ENCODE data around the gene IFT20.

IFT20 gene

DNA sequence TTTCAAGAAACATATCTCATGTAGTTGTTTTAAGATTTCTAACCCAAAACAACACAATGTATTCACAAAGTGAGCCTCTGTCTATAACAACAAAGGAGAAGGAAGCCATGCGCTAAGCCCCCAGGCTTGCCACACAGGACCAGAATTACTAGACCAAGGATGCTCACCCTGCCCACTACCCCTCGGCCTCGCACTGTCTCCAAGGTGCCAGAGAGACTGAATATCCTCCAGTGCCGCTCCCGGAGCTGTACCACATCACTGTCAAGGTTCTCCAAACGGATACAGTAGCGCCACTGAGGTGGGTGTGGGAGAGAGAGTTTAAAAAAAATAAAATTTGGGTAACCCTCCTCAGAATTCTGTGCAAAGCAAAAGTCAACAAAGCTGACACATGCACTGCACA, 15.0 kb upstream of the IFT20 start:
- H3K4me2 ChIP-seq (ENCODE audit: low read depth, low read length, poor library complexity, severe bottlenecking), result no peak overlapping the region
- no peak overlapping the region for H3K9ac ChIP-seq (ENCODE audit: low read depth, low read length, poor library complexity, severe bottlenecking)
- TF ChIP-seq, protein P1, sequence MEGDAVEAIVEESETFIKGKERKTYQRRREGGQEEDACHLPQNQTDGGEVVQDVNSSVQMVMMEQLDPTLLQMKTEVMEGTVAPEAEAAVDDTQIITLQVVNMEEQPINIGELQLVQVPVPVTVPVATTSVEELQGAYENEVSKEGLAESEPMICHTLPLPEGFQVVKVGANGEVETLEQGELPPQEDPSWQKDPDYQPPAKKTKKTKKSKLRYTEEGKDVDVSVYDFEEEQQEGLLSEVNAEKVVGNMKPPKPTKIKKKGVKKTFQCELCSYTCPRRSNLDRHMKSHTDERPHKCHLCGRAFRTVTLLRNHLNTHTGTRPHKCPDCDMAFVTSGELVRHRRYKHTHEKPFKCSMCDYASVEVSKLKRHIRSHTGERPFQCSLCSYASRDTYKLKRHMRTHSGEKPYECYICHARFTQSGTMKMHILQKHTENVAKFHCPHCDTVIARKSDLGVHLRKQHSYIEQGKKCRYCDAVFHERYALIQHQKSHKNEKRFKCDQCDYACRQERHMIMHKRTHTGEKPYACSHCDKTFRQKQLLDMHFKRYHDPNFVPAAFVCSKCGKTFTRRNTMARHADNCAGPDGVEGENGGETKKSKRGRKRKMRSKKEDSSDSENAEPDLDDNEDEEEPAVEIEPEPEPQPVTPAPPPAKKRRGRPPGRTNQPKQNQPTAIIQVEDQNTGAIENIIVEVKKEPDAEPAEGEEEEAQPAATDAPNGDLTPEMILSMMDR (conservative IDR thresholded peaks at IDR 0.05; ENCODE audit: low read length), result no peak
- no peak for TF ChIP-seq EZH2phosphoT487 (IDR thresholded peaks at IDR 0.05; ENCODE audit: borderline replicate concordance)
- H3K9me3 ChIP-seq (ENCODE audit: insufficient read depth, low read depth, low read length), result no peaks in the 10 kb centered on the region
- H3F3A ChIP-seq (ENCODE audit: low read depth), result no peaks in the 10 kb centered on the region
- H2AFZ ChIP-seq (ENCODE audit: low read length), result no peak overlapping the region
- H4K20me1 ChIP-seq (ENCODE audit: insufficient read depth, low read length, poor library complexity, severe bottlenecking), result no peaks in the 10 kb centered on the region
- no peaks in the 10 kb centered on the region for H3K4me1 ChIP-seq (ENCODE audit: insufficient read depth, low read length, poor library complexity, severe bottlenecking)
- H3K4me3 ChIP-seq (ENCODE audit: low read length, poor library complexity, severe bottlenecking), result no peak overlapping the region
- H3K79me2 ChIP-seq (ENCODE audit: insufficient read depth, low read length), result peaks cover 6% of the 10 kb centered on the region; the same call in 1 of the 2 replicates
- H3K27me3 ChIP-seq (ENCODE audit: insufficient read depth, low read length, poor library complexity, severe bottlenecking), result no peaks in the 10 kb centered on the region
- peaks cover 48% of the 10 kb centered on the region; the same call in 1 of the 2 replicates for H3K36me3 ChIP-seq (ENCODE audit: insufficient read depth, low read length)
- H3K9me2 ChIP-seq (replicated peaks; ENCODE audit: low read depth, low read length), result no peaks in the 10 kb centered on the region

DNA sequence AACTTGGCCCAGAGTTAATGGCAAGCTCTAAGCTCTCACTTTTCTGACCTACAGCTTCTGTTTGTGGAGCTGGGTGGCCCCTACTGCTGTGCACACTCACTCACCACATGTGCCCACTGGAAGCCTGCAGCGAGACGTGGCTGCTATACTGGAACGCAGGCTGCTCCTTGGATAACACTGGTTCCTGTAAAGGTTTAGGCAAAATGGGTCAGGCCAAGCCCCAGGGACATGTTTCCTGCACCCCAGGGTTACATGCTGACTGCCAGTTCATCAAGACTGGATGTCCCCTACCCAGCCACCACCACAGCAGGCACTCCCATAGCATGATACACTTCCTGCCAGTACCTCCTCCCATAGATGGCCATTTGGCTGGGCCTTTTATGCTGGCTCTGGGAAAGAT, 13.7 kb upstream of the IFT20 start:
- H3K9me3 ChIP-seq (ENCODE audit: insufficient read depth, low read depth, low read length), result no peaks in the 10 kb centered on the region
- no peak overlapping the region for H3K4me3 ChIP-seq (ENCODE audit: low read length, poor library complexity, severe bottlenecking)
- no peak overlapping the region for H3K9ac ChIP-seq (ENCODE audit: low read depth, low read length, poor library complexity, severe bottlenecking)
- no peak overlapping the region for H2AFZ ChIP-seq (ENCODE audit: low read length)
- no peaks in the 10 kb centered on the region for H3K4me1 ChIP-seq (ENCODE audit: insufficient read depth, low read length, poor library complexity, severe bottlenecking)
- no peak for TF ChIP-seq EZH2phosphoT487 (IDR thresholded peaks at IDR 0.05; ENCODE audit: borderline replicate concordance)
- TF ChIP-seq, protein P1 (conservative IDR thresholded peaks at IDR 0.05; ENCODE audit: low read length), result no peak
- no peaks in the 10 kb centered on the region for H3K9me2 ChIP-seq (replicated peaks; ENCODE audit: low read depth, low read length)
- no peaks in the 10 kb centered on the region for H3K27me3 ChIP-seq (ENCODE audit: insufficient read depth, low read length, poor library complexity, severe bottlenecking)
- H4K20me1 ChIP-seq (ENCODE audit: insufficient read depth, low read length, poor library complexity, severe bottlenecking), result no peaks in the 10 kb centered on the region
- no peaks in the 10 kb centered on the region for H3F3A ChIP-seq (ENCODE audit: low read depth)
- H3K36me3 ChIP-seq (ENCODE audit: insufficient read depth, low read length), result peaks cover 48% of the 10 kb centered on the region; the same call in 1 of the 2 replicates
- no peak overlapping the region for H3K4me2 ChIP-seq (ENCODE audit: low read depth, low read length, poor library complexity, severe bottlenecking)
- H3K79me2 ChIP-seq (ENCODE audit: insufficient read depth, low read length), result no peaks in the 10 kb centered on the region

DNA sequence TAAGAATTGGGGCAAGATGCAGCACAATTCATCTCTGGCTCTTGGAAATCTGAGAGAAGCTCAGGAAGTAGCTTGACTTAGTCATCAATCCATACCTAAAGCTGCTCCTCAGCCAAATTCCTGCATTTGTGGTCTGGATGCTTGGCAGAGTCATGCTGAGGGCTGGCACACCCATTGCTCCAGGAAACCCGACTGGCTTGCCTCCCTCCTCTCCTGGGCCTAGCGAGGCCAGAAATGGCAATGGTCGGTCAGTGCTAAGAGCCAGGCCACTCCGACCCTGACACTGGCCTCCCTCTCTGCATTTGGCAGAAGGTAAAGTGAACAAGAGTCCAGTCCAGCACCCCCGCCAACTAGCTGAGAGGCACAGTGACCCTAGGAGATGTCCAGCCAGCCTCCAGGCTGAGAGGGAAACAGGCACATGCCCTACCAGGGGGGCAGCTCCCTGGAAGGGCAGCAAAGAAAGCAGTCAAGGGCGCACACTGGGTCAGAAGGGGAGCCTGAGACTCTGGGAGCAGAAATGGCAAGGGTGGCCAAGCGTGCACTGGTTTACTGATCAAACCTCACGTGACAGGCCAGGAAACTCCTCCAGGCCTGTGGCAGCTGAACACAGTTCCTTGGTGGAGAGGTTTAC, 12.1 kb upstream of the IFT20 start:
- peaks cover 46% of the 10 kb centered on the region; the same call in 1 of the 2 replicates for H3K36me3 ChIP-seq (ENCODE audit: insufficient read depth, low read length)
- H3K9me3 ChIP-seq (ENCODE audit: insufficient read depth, low read depth, low read length), result no peaks in the 10 kb centered on the region
- no peaks in the 10 kb centered on the region for H3K27me3 ChIP-seq (ENCODE audit: insufficient read depth, low read length, poor library complexity, severe bottlenecking)
- H2AFZ ChIP-seq (ENCODE audit: low read length), result no peak overlapping the region
- H3F3A ChIP-seq (ENCODE audit: low read depth), result no peaks in the 10 kb centered on the region
- no peaks in the 10 kb centered on the region for H3K9me2 ChIP-seq (replicated peaks; ENCODE audit: low read depth, low read length)
- no peak overlapping the region for H3K4me3 ChIP-seq (ENCODE audit: low read length, poor library complexity, severe bottlenecking)
- H3K4me2 ChIP-seq (ENCODE audit: low read depth, low read length, poor library complexity, severe bottlenecking), result no peak overlapping the region
- no peaks in the 10 kb centered on the region for H3K4me1 ChIP-seq (ENCODE audit: insufficient read depth, low read length, poor library complexity, severe bottlenecking)
- no peaks in the 10 kb centered on the region for H4K20me1 ChIP-seq (ENCODE audit: insufficient read depth, low read length, poor library complexity, severe bottlenecking)
- H3K9ac ChIP-seq (ENCODE audit: low read depth, low read length, poor library complexity, severe bottlenecking), result no peak overlapping the region
- TF ChIP-seq, protein P1 (conservative IDR thresholded peaks at IDR 0.05; ENCODE audit: low read length), result no peak
- TF ChIP-seq EZH2phosphoT487 (IDR thresholded peaks at IDR 0.05; ENCODE audit: borderline replicate concordance), result no peak
- no peaks in the 10 kb centered on the region for H3K79me2 ChIP-seq (ENCODE audit: insufficient read depth, low read length)
